Vagina (tissue), 2 donors: ENCODE measurements around the gene CTSD. TPM values are rescaled to one million over a fixed set of nuclear protein-coding genes. Genes with fewer than 3 reads are reported as not detected.

Experiments used
- DNase-seq, 2 donors: peaks; one replicate each; pipeline ENCODE4 v3.0.0-alpha.2; 2017; ENCODE audit errors: extremely low spot score in 2 of 2
- H3K27ac ChIP-seq: fragments of 200-600 bp; sonication (generic); one replicate; pipeline ENCODE4 v1.5.1; 2019
- H3K27me3 ChIP-seq: fragments of 200-600 bp; sonication (generic); one replicate; pipeline ENCODE4 v1.5.1; 2019
- H3K36me3 ChIP-seq, 2 donors: fragments of 200-600 bp; sonication (generic); one replicate each; pipeline ENCODE4 v1.5.1; 2017 to 2019
- H3K4me1 ChIP-seq: fragments of 200-600 bp; sonication (generic); one replicate; pipeline ENCODE4 v1.5.1; 2019
- H3K4me3 ChIP-seq, 2 donors: fragments of 200-600 bp; sonication (generic); 1 replicate in 1 of 2; 2 replicates in 1 of 2; pipeline ENCODE4 v1.5.1; 2016 to 2019
- H3K9me3 ChIP-seq: fragments of 200-600 bp; sonication (generic); one replicate; pipeline ENCODE4 v1.5.1; 2019
- CTCF ChIP-seq, 3 experiments: fragments of 450-650 bp in 2 of 3; fragments of 200-600 bp in 1 of 3; sonication (generic) in 1 of 3; IDR thresholded peaks; one replicate each; pipeline ENCODE4 v1.5.1; 2017 to 2019; ENCODE audit warnings: antibody characterized with exemption in 3 of 3, mild to moderate bottlenecking in 2 of 3, moderate library complexity in 2 of 3
- POLR2A ChIP-seq, 2 donors: fragments of 450-650 bp; IDR thresholded peaks; one replicate each; pipeline ENCODE4 v1.6.1; 2017; ENCODE audit warnings: antibody characterized with exemption in 2 of 2, mild to moderate bottlenecking in 2 of 2, moderate library complexity in 2 of 2
- POLR2AphosphoS5 ChIP-seq, 2 donors: sonication (generic); formaldehyde crosslinking; IDR thresholded peaks; one replicate each; pipeline ENCODE4 v1.9.0; 2017; ENCODE audit warnings: antibody characterized with exemption in 2 of 2, mild to moderate bottlenecking in 2 of 2, low read depth in 1 of 2; ENCODE audit not compliant: insufficient read depth in 1 of 2
- intact Hi-C: fragments of 100-400 bp; cut with DNase I; formaldehyde crosslinking; loops from one replicate; pipeline ENCODE4 v1.15.1; 2023
- total RNA-seq: library from RNA; depleted of rRNA; stranded (reverse); fragments of >200 nt; gene quantifications from one replicate; pipeline ENCODE4 v1.2.3, GENCODE V29; 2016

Gene CTSD
- total RNA-seq, 1 donor from 2014 or later: 508 TPM

- H3K27ac ChIP-seq: peak overlapping the region; percentile 11
- peaks cover 25% of the 10 kb centered on the region for H3K4me1 ChIP-seq
- H3K4me3 ChIP-seq: no peak overlapping the region
- intact Hi-C loops: no loop called here
- H3K9me3 ChIP-seq: no peaks in the 10 kb centered on the region
- DNase-seq: no peak
- TF ChIP-seq POLR2AphosphoS5 (IDR thresholded peaks at IDR 0.05; ENCODE audit: insufficient read depth in 1 of 2, low read depth in 1 of 2): no peak
- TF ChIP-seq CTCF (IDR thresholded peaks at IDR 0.05): no peak
- no peak for TF ChIP-seq POLR2A (IDR thresholded peaks at IDR 0.05)
- H3K27me3 ChIP-seq: no peaks in the 10 kb centered on the region
- H3K36me3 ChIP-seq: no peaks in the 10 kb centered on the region
Observed at GRCh38 chr11:1744891-1745700, 18.6 kb downstream of the CTSD start.

DNA sequence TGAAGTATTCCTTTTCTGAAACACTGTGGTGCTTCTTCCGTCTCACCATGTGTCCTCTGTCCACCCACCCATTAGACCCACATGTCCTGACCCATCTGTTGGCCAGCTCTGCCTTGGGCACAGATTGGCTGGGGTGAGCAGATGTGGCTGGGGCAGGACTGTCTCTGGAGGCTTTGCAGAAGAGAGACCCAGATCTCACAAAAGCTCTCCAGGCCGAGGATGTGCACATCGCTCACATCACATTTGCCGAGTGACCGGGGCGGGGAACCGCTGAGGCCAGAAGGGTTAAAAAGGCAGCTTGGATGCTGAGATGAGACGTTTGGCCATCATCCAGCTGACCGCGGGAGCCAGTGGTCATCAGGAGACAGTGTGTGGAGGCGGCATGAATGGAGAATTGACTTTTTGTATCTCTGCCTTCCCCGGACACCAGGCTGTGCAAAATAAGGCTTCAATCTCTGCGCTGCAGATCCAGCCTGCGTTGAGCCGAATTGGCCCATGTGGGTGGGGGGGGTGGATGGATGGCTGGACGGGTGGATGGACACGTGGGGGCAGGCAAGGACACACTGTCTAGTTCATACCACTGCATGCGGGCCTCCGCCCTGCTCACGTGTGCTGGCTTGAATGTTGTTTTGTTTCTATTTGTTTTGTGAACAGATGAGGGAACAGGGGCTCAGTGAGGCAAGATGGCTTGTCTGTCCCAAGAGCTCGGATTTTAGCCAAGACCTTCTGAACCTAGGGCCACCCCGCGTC is 19.4 kb downstream of the CTSD start:
- Histone ChIP-seq H3K4me3 (no peak overlapping the region), H3K9me3 (no peaks in the 10 kb centered on the region), H3K36me3 (no peaks in the 10 kb centered on the region), H3K4me1 (peaks cover 17% of the 10 kb centered on the region), H3K27ac (peak overlapping the region; percentile 11), H3K27me3 (no peaks in the 10 kb centered on the region)
- TF ChIP-seq POLR2A (IDR thresholded peaks at IDR 0.05) (no peak), CTCF (IDR thresholded peaks at IDR 0.05) (no peak), POLR2AphosphoS5 (IDR thresholded peaks at IDR 0.05; ENCODE audit: insufficient read depth in 1 of 2, low read depth in 1 of 2) (no peak)
- intact Hi-C loops: no loop called here
- no peak for DNase-seq

GRCh38 chr11:1743585-1744136 is 20.1 kb downstream of the CTSD start:
- Histone ChIP-seq H3K9me3 (no peaks in the 10 kb centered on the region), H3K4me3 (no peak overlapping the region), H3K36me3 (no peaks in the 10 kb centered on the region), H3K27me3 (no peaks in the 10 kb centered on the region), H3K4me1 (peaks cover 13% of the 10 kb centered on the region), H3K27ac (no peak overlapping the region)
- no peak for DNase-seq
- intact Hi-C loops: no loop called here
- TF ChIP-seq POLR2A (IDR thresholded peaks at IDR 0.05) (no peak), POLR2AphosphoS5 (IDR thresholded peaks at IDR 0.05; ENCODE audit: insufficient read depth in 1 of 2, low read depth in 1 of 2) (no peak), CTCF (IDR thresholded peaks at IDR 0.05) (no peak)

DNA sequence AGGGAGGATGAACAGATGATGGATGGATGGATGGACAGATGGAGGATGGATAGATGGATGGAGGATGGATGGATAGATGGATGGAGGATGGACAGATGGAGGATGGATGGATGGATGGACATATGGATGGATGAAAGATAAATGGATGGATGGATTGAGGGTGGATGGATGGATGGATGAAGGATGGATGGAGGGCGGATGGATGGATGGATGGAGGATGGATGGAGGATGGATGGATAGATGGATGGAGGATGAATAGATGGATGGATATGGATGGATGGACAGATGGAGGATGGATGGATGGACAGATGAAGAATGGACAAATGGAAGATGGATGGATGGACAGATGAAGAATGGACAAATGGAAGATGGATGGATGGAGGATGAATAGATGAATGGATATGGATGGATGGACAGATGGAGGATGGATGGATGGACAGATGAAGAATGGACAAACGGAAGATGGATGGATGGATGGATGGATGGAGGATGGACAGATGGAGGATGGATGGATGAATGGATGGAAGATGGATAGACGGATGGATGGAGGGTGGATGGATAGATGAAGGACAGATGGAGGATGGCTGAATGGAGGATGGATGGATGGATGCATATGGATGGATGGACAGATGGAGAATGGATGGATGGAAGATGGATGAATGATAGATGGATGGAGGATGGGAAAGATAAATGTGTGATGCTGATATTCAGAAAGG is 20.7 kb downstream of the CTSD start:
- H3K4me1 ChIP-seq: peaks cover 6% of the 10 kb centered on the region

More for the DNA sequence above, 20.7 kb downstream of the CTSD start:
- no peaks in the 10 kb centered on the region for H3K27me3 ChIP-seq
- H3K4me3 ChIP-seq: no peak overlapping the region
- no peak for TF ChIP-seq CTCF (IDR thresholded peaks at IDR 0.05)
- TF ChIP-seq POLR2AphosphoS5 (IDR thresholded peaks at IDR 0.05; ENCODE audit: insufficient read depth in 1 of 2, low read depth in 1 of 2): no peak
- TF ChIP-seq POLR2A (IDR thresholded peaks at IDR 0.05): no peak
- no peaks in the 10 kb centered on the region for H3K36me3 ChIP-seq
- no peak for DNase-seq
- intact Hi-C loops: no loop called here
- no peak overlapping the region for H3K27ac ChIP-seq
- H3K9me3 ChIP-seq: no peaks in the 10 kb centered on the region
